H1 (cell line): ENCODE data around the gene AQP10. TPM values are rescaled to one million over a fixed set of nuclear protein-coding genes. Genes with fewer than 3 reads are reported as not detected.

ENCODE experiments used
- CTCF ChIA-PET: fragments of 300-600 bp; sonication (Branson Sonifier 250); formaldehyde crosslinking; loops from one replicate; lab custom pipeline; 2021; ENCODE audit not compliant: partially characterized antibody; lab: Charles Lee
- POLR2A ChIA-PET: fragments of 300-600 bp; sonication (Branson Sonifier 250); formaldehyde crosslinking; loops from one replicate; lab custom pipeline; 2021; ENCODE audit warnings: inconsistent platforms; ENCODE audit not compliant: partially characterized antibody; lab: Charles Lee
- DNase-seq, 2 experiments: peaks; one replicate each; pipeline versions ENCODE4 v3.0.0 to v3.0.0-alpha.2; 2010 to 2022; ENCODE audit warnings: low spot score in 2 of 2, low read depth in 1 of 2, mixed read lengths in 1 of 2
- FAIRE-seq: peaks from 2 replicates; lab custom pipeline; 2011; peaks lifted over from hg19 to GRCh38; lab: Jason Lieb, UNC
- H2AFZ ChIP-seq: 2 replicates; pipeline ENCODE4 v1.8.1; 2012; ENCODE audit warnings: low read length, inconsistent platforms
- H2AK5ac ChIP-seq: 2 replicates; pipeline ENCODE4 v1.6.1; 2013; ENCODE audit warnings: low read depth, low read length
- H2BK120ac ChIP-seq: replicated peaks from 2 replicates; pipeline ENCODE3; 2013; ENCODE audit warnings: low read depth, low read length, inconsistent platforms
- H2BK12ac ChIP-seq: 2 replicates; pipeline ENCODE4 v1.6.1; 2013; ENCODE audit warnings: low read depth, low read length
- H2BK15ac ChIP-seq: 2 replicates; pipeline ENCODE4 v1.6.1; 2013; ENCODE audit warnings: low read length
- H2BK20ac ChIP-seq: 2 replicates; pipeline ENCODE4 v1.6.1; 2013; ENCODE audit warnings: low read length
- H2BK5ac ChIP-seq: 2 replicates; pipeline ENCODE4 v1.6.1; 2013; ENCODE audit warnings: low read depth, low read length
- H3K14ac ChIP-seq: 2 replicates; pipeline ENCODE4 v1.6.1; 2013; ENCODE audit warnings: inconsistent platforms; ENCODE audit not compliant: insufficient read length
- H3K18ac ChIP-seq: 2 replicates; pipeline ENCODE4 v1.6.1; 2013; ENCODE audit warnings: low read length; ENCODE audit errors: extremely low read depth
- H3K23ac ChIP-seq: 2 replicates; pipeline ENCODE4 v1.6.1; 2013; ENCODE audit warnings: inconsistent platforms; ENCODE audit not compliant: insufficient read length
- H3K23me2 ChIP-seq: 2 replicates; pipeline ENCODE4 v1.6.1; 2013; ENCODE audit warnings: low read depth, low read length
- H3K27ac ChIP-seq: 2 replicates; pipeline ENCODE4 v1.6.1; 2011; ENCODE audit warnings: low read depth, low read length, inconsistent platforms
- H3K27me3 ChIP-seq, 4 experiments: replicated peaks in 1 of 4; 1 replicate in 1 of 4; 2 replicates in 3 of 4; pipeline versions ENCODE4 v1.6.1 to v1.8.1; 2011 to 2013; ENCODE audit warnings: low read length in 3 of 4, mild to moderate bottlenecking in 3 of 4, inconsistent platforms in 2 of 4, mixed read lengths in 2 of 4, moderate library complexity in 1 of 4; ENCODE audit not compliant: control insufficient read depth in 3 of 4, insufficient read depth in 3 of 4; ENCODE audit errors: extremely low read depth in 1 of 4
- H3K36me3 ChIP-seq, 4 experiments: 2 replicates each; pipeline versions ENCODE4 v1.6.1 to v1.8.1; 2011 to 2013; ENCODE audit warnings: mild to moderate bottlenecking in 4 of 4, low read length in 3 of 4, moderate library complexity in 2 of 4, control low read depth in 1 of 4, inconsistent platforms in 1 of 4; ENCODE audit not compliant: insufficient read depth in 4 of 4, control insufficient read depth in 2 of 4
- H3K4ac ChIP-seq: replicated peaks from 2 replicates; pipeline ENCODE3; 2013; ENCODE audit warnings: low read length, low read depth, mixed read lengths, inconsistent platforms; ENCODE audit not compliant: insufficient read length
- H3K4me1 ChIP-seq, 4 experiments: replicated peaks in 1 of 4; 1 replicate in 1 of 4; 2 replicates in 3 of 4; pipeline versions ENCODE4 v1.6.1 to v1.8.1; 2011 to 2013; ENCODE audit warnings: low read length in 3 of 4, inconsistent platforms in 2 of 4, mixed read lengths in 1 of 4; ENCODE audit not compliant: insufficient read depth in 4 of 4, control insufficient read depth in 3 of 4
- H3K4me2 ChIP-seq, 2 experiments: 2 replicates each; pipeline versions ENCODE4 v1.6.1 to v1.8.1; 2011 to 2013; ENCODE audit warnings: low read depth in 2 of 2, low read length in 2 of 2, control low read depth in 1 of 2, inconsistent platforms in 1 of 2, mild to moderate bottlenecking in 1 of 2; ENCODE audit not compliant: insufficient read depth in 1 of 2
- H3K4me3 ChIP-seq, 4 experiments: fragments of 200-600, 300-600 bp in 1 of 4; sonication (generic), shearing (Covaris generic), sonication (Bioruptor Twin) in 1 of 4; 2 replicates each; pipeline versions ENCODE4 v1.5.1 to v1.8.1; 2011 to 2016; ENCODE audit warnings: low read length in 4 of 4, low read depth in 3 of 4, control low read depth in 2 of 4, inconsistent platforms in 2 of 4, mild to moderate bottlenecking in 2 of 4, mixed read lengths in 1 of 4, moderate library complexity in 1 of 4; ENCODE audit not compliant: insufficient read depth in 2 of 4; ENCODE audit errors: extremely low read depth in 1 of 4
- H3K56ac ChIP-seq: replicated peaks from 2 replicates; pipeline ENCODE3; 2013; ENCODE audit warnings: low read depth, mild to moderate bottlenecking, mixed read lengths, low read length, inconsistent platforms; ENCODE audit not compliant: insufficient read length
- H3K79me1 ChIP-seq: 2 replicates; pipeline ENCODE4 v1.6.1; 2013; ENCODE audit warnings: low read depth, low read length, control low read depth
- H3K79me2 ChIP-seq, 2 experiments: 2 replicates each; pipeline versions ENCODE4 v1.6.1 to v1.8.1; 2012 to 2013; ENCODE audit warnings: low read length in 2 of 2, mild to moderate bottlenecking in 2 of 2, inconsistent platforms in 1 of 2; ENCODE audit not compliant: insufficient read depth in 2 of 2, control insufficient read depth in 1 of 2
- H3K9ac ChIP-seq, 4 experiments: replicated peaks in 1 of 4; 1 replicate in 1 of 4; 2 replicates in 3 of 4; pipeline versions ENCODE4 v1.6.1 to v1.8.1; 2011 to 2013; ENCODE audit warnings: low read depth in 3 of 4, low read length in 3 of 4, control low read depth in 2 of 4, mild to moderate bottlenecking in 2 of 4, moderate library complexity in 2 of 4, inconsistent platforms in 1 of 4; ENCODE audit errors: extremely low read depth in 1 of 4
- H3K9me3 ChIP-seq, 2 experiments: 2 replicates each; pipeline versions ENCODE4 v1.6.1 to v1.8.1; 2012 to 2013; ENCODE audit warnings: mild to moderate bottlenecking in 2 of 2, moderate library complexity in 2 of 2, control low read depth in 1 of 2, inconsistent platforms in 1 of 2, low read depth in 1 of 2, low read length in 1 of 2, mixed read lengths in 1 of 2; ENCODE audit not compliant: insufficient read depth in 2 of 2
- H4K20me1 ChIP-seq, 2 experiments: replicated peaks in 1 of 2; 2 replicates each; pipeline versions ENCODE3 to v1.8.1; 2011 to 2013; ENCODE audit warnings: inconsistent platforms in 2 of 2, low read length in 2 of 2, mild to moderate bottlenecking in 1 of 2; ENCODE audit not compliant: insufficient read depth in 2 of 2, control insufficient read depth in 1 of 2
- H4K5ac ChIP-seq: 2 replicates; pipeline ENCODE4 v1.6.1; 2013; ENCODE audit warnings: low read length, low read depth, mixed read lengths, inconsistent platforms; ENCODE audit not compliant: insufficient read length
- H4K8ac ChIP-seq: 2 replicates; pipeline ENCODE4 v1.8.0; 2013; ENCODE audit warnings: mild to moderate bottlenecking, moderate library complexity, low read length, inconsistent platforms; ENCODE audit not compliant: insufficient read depth; ENCODE audit errors: extremely low read depth
- H4K91ac ChIP-seq: replicated peaks from 2 replicates; pipeline ENCODE3; 2013; ENCODE audit warnings: low read length, mixed read lengths, inconsistent platforms; ENCODE audit not compliant: insufficient read length
- CHD2 ChIP-seq: IDR thresholded peaks from 2 replicates; pipeline ENCODE4 v1.6.1; 2012; ENCODE audit warnings: low read length, improper control_type of control experiment
- EZH2 ChIP-seq: fragments of 200-600 bp; sonication (generic); IDR thresholded peaks from 2 replicates; pipeline ENCODE4 v1.7.1; 2012; ENCODE audit warnings: low read depth, mild to moderate bottlenecking, moderate library complexity, low read length, inconsistent platforms; ENCODE audit not compliant: severe bottlenecking
- GABPA ChIP-seq: IDR thresholded peaks from 2 replicates; pipeline ENCODE4 v1.6.1; 2011; ENCODE audit warnings: mild to moderate bottlenecking, low read length, moderate library complexity, borderline replicate concordance; ENCODE audit not compliant: insufficient read depth
- KDM5A ChIP-seq: fragments of 200-600 bp; IDR thresholded peaks from 2 replicates; pipeline ENCODE4 v1.7.1; 2012; ENCODE audit warnings: mild to moderate bottlenecking, low read length, inconsistent platforms, mixed read lengths
- RFX5 ChIP-seq: IDR thresholded peaks from 2 replicates; pipeline ENCODE4 v1.6.1; 2011; ENCODE audit warnings: low read depth, low read length, improper control_type of control experiment, borderline replicate concordance
- WGBS, 2 experiments: shearing (Covaris generic) in 1 of 2; methylation state at CpG; one replicate each; pipeline versions ENCODE4 v1.1.6 to v1.1.7; 2013 to 2015; ENCODE audit warnings: low lambda C conversion rate in 2 of 2, mixed read lengths in 2 of 2, inconsistent platforms in 1 of 2, low coverage in 1 of 2, missing lambda C conversion rate in 1 of 2; ENCODE audit not compliant: insufficient replicate concordance in 2 of 2, insufficient coverage in 1 of 2, insufficient read length in 1 of 2; ENCODE audit errors: extremely low coverage in 1 of 2, missing lambda C conversion rate in 1 of 2; 5-methylcytosine and 5-hydroxymethylcytosine counted together
- polyA plus RNA-seq, 7 experiments: library from polyadenylated mRNA; depleted of rRNA in 3 of 7; stranded (reverse) in 5 of 7; unstranded in 2 of 7; fragments of >200 nt in 5 of 7; fragments of 200-250 nt in 2 of 7; gene quantifications; 1 replicate in 5 of 7; 2 replicates in 1 of 7; 4 replicates in 1 of 7; pipeline versions ENCODE4 v1.2.1 to v1.2.3, GENCODE V29; 2011 to 2013; ENCODE audit warnings: missing spikeins in 2 of 7, mixed read lengths in 2 of 7
- total RNA-seq: library from RNA; stranded (reverse); fragmentation: NEBNext Ultra II Directional; extraction: Animal tissue kit (Norgen Biotek cat#: 25700); gene quantifications from 2 replicates; pipeline ENCODE4 v1.2.1, GENCODE V29; 2021

The AQP10 gene
- total and polyA plus RNA-seq, 2 of the 8 experiments (the other 6 are each of a cell fraction or from before 2014, with no cell fraction given), result not detected

GRCh38 chr1:154313066-154313356 is 7.9 kb upstream of the AQP10 start:
- FAIRE-seq, result no peak
- no peak overlapping the region for H3K18ac ChIP-seq
- CTCF ChIA-PET, result interaction anchor here (7.8 kb wide), 1 partner anchor 12 kb away, joined by 45 read pairs; the partner anchor contains the start of gene ATP8B2
- TF ChIP-seq KDM5A, result no peak
- TF ChIP-seq CHD2, result no peak
- TF ChIP-seq GABPA, result no peak
- no peak for TF ChIP-seq RFX5
- TF ChIP-seq EZH2, result no peak

More at GRCh38 chr1:154313066-154313356, 7.9 kb upstream of the AQP10 start:
- no peaks in the 10 kb centered on the region for H3K23me2 ChIP-seq
- no peak overlapping the region for H2BK20ac ChIP-seq
- H3K14ac ChIP-seq, result no peak overlapping the region
- H3K4ac ChIP-seq, result no peak overlapping the region
- no peaks in the 10 kb centered on the region for H3K36me3 ChIP-seq
- peaks cover 0 to 9% of the 10 kb centered on the region in 2 experiments; a peak in 1 of 4 replicates for H3K9me3 ChIP-seq
- no peak overlapping the region for H3K9ac ChIP-seq
- no peak overlapping the region for H2BK15ac ChIP-seq
- no peak overlapping the region for H3K23ac ChIP-seq
- no peak overlapping the region for H4K8ac ChIP-seq
- H4K91ac ChIP-seq, result no peak overlapping the region
- no peak overlapping the region for H2AFZ ChIP-seq
- no peak overlapping the region for H3K4me2 ChIP-seq
- H3K79me2 ChIP-seq, result no peaks in the 10 kb centered on the region
- H2BK5ac ChIP-seq, result no peak overlapping the region
- no peak overlapping the region for H3K27ac ChIP-seq
- H4K5ac ChIP-seq, result no peak overlapping the region
- no peaks in the 10 kb centered on the region for H4K20me1 ChIP-seq
- no peak for DNase-seq
- 92% methylated on average over 10 of the region's 10 CpGs; no CpG with 5 or more reads in 1 of the 2 experiments for WGBS, 2 experiments
- no peak overlapping the region for H2AK5ac ChIP-seq
- H3K79me1 ChIP-seq, result no peaks in the 10 kb centered on the region
- H3K27me3 ChIP-seq, result no peaks in the 10 kb centered on the region
- no peak overlapping the region for H3K56ac ChIP-seq
- H3K4me1 ChIP-seq, result no peaks in the 10 kb centered on the region
- H2BK120ac ChIP-seq, result no peak overlapping the region
- H2BK12ac ChIP-seq, result no peak overlapping the region
- POLR2A ChIA-PET, result no interaction called here
- H3K4me3 ChIP-seq, result no peak overlapping the region
